K562 (cell line): Measurements from ENCODE around the gene RIMKLA. TPM values are rescaled to one million over a fixed set of nuclear protein-coding genes. Genes with fewer than 3 reads are reported as not detected.
A peak's percentile ranks its signal among the peaks of the same experiment; 100 is the strongest.

Experiments
- ATAC-seq: fragments of 200-7000 bp; cut with Tn5 transposase; 3 replicates; pipeline ENCODE4 v1.9.1; 2020; ENCODE audit warnings: moderate library complexity
- BruUV-seq: library from RNA; stranded (reverse); fragments of 400-500 nt; replicated peaks from 2 replicates; lab custom pipeline; 2021; lab: Mats Ljungman, UMichigan
- CTCF ChIA-PET: fragments of 300-600 bp; formaldehyde crosslinking; extraction: SDS; loops from one replicate; lab custom pipeline; 2021; ENCODE audit warnings: low intra/inter-chr PET ratio; lab: Yijun Ruan, JAX
- POLR2A ChIA-PET: fragments of 300-600, 350-650 bp; sonication (Branson Sonifier 250); formaldehyde crosslinking; extraction: SDS; loops from one replicate; lab custom pipeline; 2021; ENCODE audit warnings: antibody characterized with exemption, inconsistent platforms; lab: Yijun Ruan, JAX
- DNase-seq, 4 experiments: peaks; one replicate each; pipeline versions ENCODE4 v3.0.0 to v3.0.0-alpha.2; 2011 to 2018; ENCODE audit warnings: low spot score in 3 of 4, mixed read lengths in 3 of 4; ENCODE audit errors: extremely low read depth in 1 of 4
- FAIRE-seq: peaks from 2 replicates; lab custom pipeline; 2011; peaks lifted over from hg19 to GRCh38; lab: Jason Lieb, UNC
- H2AFZ ChIP-seq: 2 replicates; pipeline ENCODE4 v1.6.0; 2011; ENCODE audit warnings: low read depth, low read length, control low read depth, inconsistent platforms
- H3K27ac ChIP-seq: fragments of 200-600 bp; 3 replicates; pipeline ENCODE4 v1.8.0; 2011; ENCODE audit warnings: low read depth, mild to moderate bottlenecking, control low read depth, inconsistent platforms, low read length, moderate library complexity, mixed read lengths; ENCODE audit errors: extremely low read depth
- H3K27me3 ChIP-seq, 2 experiments: fragments of 300-600 bp in 1 of 2; 2 replicates in 1 of 2; 3 replicates in 1 of 2; pipeline versions ENCODE4 v1.6.0 to v1.8.0; 2011; ENCODE audit warnings: inconsistent platforms in 2 of 2, low read length in 2 of 2, mild to moderate bottlenecking in 1 of 2, mixed read lengths in 1 of 2, moderate library complexity in 1 of 2; ENCODE audit not compliant: control insufficient read depth in 2 of 2, insufficient read depth in 2 of 2
- H3K36me3 ChIP-seq: fragments of 300-600 bp; 3 replicates; pipeline ENCODE4 v1.8.0; 2011; ENCODE audit warnings: mild to moderate bottlenecking, low read length, inconsistent platforms; ENCODE audit not compliant: control insufficient read depth, insufficient read depth
- H3K4me1 ChIP-seq, 2 experiments: fragments of 200-600 bp in 1 of 2; replicated peaks in 1 of 2; 2 replicates in 1 of 2; 3 replicates in 1 of 2; pipeline versions ENCODE4 v1.5.1 to v1.8.0; 2011; ENCODE audit warnings: inconsistent platforms in 2 of 2, low read length in 2 of 2, mild to moderate bottlenecking in 1 of 2, mixed read lengths in 1 of 2, moderate library complexity in 1 of 2; ENCODE audit not compliant: control insufficient read depth in 2 of 2, insufficient read depth in 2 of 2
- H3K4me2 ChIP-seq: 2 replicates; pipeline ENCODE4 v1.6.1; 2011; ENCODE audit warnings: low read length, control low read depth, inconsistent platforms, mixed read lengths; ENCODE audit not compliant: insufficient read depth
- H3K4me3 ChIP-seq: fragments of 200-600 bp; sonication (generic), shearing (Covaris generic); 2 replicates; pipeline ENCODE4 v1.5.1; 2016; ENCODE audit warnings: control low read depth, inconsistent platforms
- H3K79me2 ChIP-seq: fragments of 200-600 bp; 3 replicates; pipeline ENCODE4 v1.8.0; 2011; ENCODE audit warnings: low read length, inconsistent platforms; ENCODE audit not compliant: control insufficient read depth, insufficient read depth
- H3K9ac ChIP-seq, 2 experiments: 2 replicates each; pipeline versions ENCODE4 v1.6.0 to v1.6.1; 2011; ENCODE audit warnings: low read depth in 2 of 2, low read length in 2 of 2, control low read depth in 1 of 2, inconsistent platforms in 1 of 2, mild to moderate bottlenecking in 1 of 2, mixed read lengths in 1 of 2; ENCODE audit not compliant: insufficient read depth in 1 of 2
- H3K9me1 ChIP-seq: one replicate; pipeline ENCODE4 v1.6.0; 2011; ENCODE audit warnings: inconsistent platforms, mild to moderate bottlenecking, low read length, moderate library complexity; ENCODE audit not compliant: control insufficient read depth, insufficient read depth
- H3K9me3 ChIP-seq: replicated peaks from 2 replicates; pipeline ENCODE4 v1.5.1; 2011; ENCODE audit warnings: low read depth, low read length, inconsistent platforms; ENCODE audit not compliant: control insufficient read depth, insufficient read depth
- H4K20me1 ChIP-seq: replicated peaks from 2 replicates; pipeline ENCODE4 v1.6.1; 2011; ENCODE audit warnings: low read length, inconsistent platforms, mixed read lengths; ENCODE audit not compliant: control insufficient read depth, insufficient read depth
- DACH1 ChIP-seq: fragments of 450-650 bp; IDR thresholded peaks from 2 replicates; pipeline ENCODE4 v1.6.1; 2018; ENCODE audit not compliant: partially characterized antibody
- E2F3 ChIP-seq: fragments of 250-450 bp; sonication (Bioruptor Pico); IDR thresholded peaks from 2 replicates; pipeline ENCODE4 v1.4.0; 2020; ENCODE audit warnings: mild to moderate bottlenecking
- HDGF ChIP-seq: fragments of 450-650 bp; IDR thresholded peaks from 2 replicates; pipeline ENCODE4 v1.6.1; 2016
- ID3 ChIP-seq, 2 experiments: fragments of 250-450 bp in 1 of 2; fragments of 450-650 bp in 1 of 2; sonication (Bioruptor Pico) in 1 of 2; IDR thresholded peaks; 2 replicates each; pipeline versions ENCODE4 v1.6.1 to v1.8.0; 2016 to 2021; ENCODE audit warnings: mild to moderate bottlenecking in 2 of 2, moderate library complexity in 2 of 2, missing compliant biosample characterization in 1 of 2, missing genetic modification characterization in 1 of 2
- KHSRP ChIP-seq: fragments of 450-650 bp; IDR thresholded peaks from 2 replicates; pipeline ENCODE4 v1.6.1; 2017
- RBM15 ChIP-seq: fragments of 200-400 bp; formaldehyde crosslinking; IDR thresholded peaks from 2 replicates; pipeline ENCODE4 v1.6.1; 2018; ENCODE audit warnings: mild to moderate bottlenecking, low read length, moderate library complexity; ENCODE audit not compliant: insufficient read depth
- ZBTB7A ChIP-seq: IDR thresholded peaks from 2 replicates; pipeline ENCODE4 v1.6.1; 2011; ENCODE audit warnings: low read depth, mild to moderate bottlenecking, low read length, moderate library complexity, borderline replicate concordance; ENCODE audit not compliant: control insufficient read depth
- ZNF197 ChIP-seq: fragments of 200-800 bp; sonication (Bioruptor generic); IDR thresholded peaks from 2 replicates; pipeline ENCODE4 v1.6.1; 2016; ENCODE audit warnings: low read depth, missing genetic modification characterization, missing compliant biosample characterization
- WGBS: fragments of 100-300 bp; shearing (Covaris generic); methylation state at CpG from one replicate; pipeline ENCODE4 v1.1.6; 2016; ENCODE audit warnings: low coverage, mixed read lengths; ENCODE audit not compliant: insufficient coverage; ENCODE audit errors: missing lambda C conversion rate; 5-methylcytosine and 5-hydroxymethylcytosine counted together
- in situ Hi-C: fragments of 300-500 bp; cut with MboI; formaldehyde crosslinking; loops from 4 replicates; pipeline ENCODE4 v1.15.0; 2018; ENCODE audit warnings: inconsistent platforms, mixed read lengths
- intact Hi-C: fragments of 100-400 bp; cut with micrococcal nuclease; formaldehyde crosslinking; loops from 2 replicates; pipeline ENCODE4 v1.14.2; 2022
- polyA plus RNA-seq, 8 experiments: library from polyadenylated mRNA; depleted of rRNA in 4 of 8; stranded (reverse) in 5 of 8; unstranded in 3 of 8; fragments of >200 nt; fragmentation: Nextera tagmentation in 2 of 8; fragmentation: Illumina TruSeq in 1 of 8; extraction: Ambion mirVana in 2 of 8; extraction: Trizol in 1 of 8; gene quantifications; 2 replicates each; pipeline versions ENCODE4 v1.2.1 to v1.2.3, GENCODE V29; 2011 to 2014; ENCODE audit warnings: inconsistent platforms in 1 of 8, missing spikeins in 1 of 8
- total RNA-seq, 7 experiments: library from RNA; depleted of rRNA in 6 of 7; stranded (reverse); fragments of >200 nt in 6 of 7; fragmentation: Illumina TruSeq in 2 of 7; extraction: Trizol in 2 of 7; gene quantifications; 2 replicates each; pipeline versions ENCODE4 v1.2.1 to v1.2.3, GENCODE V29; 2011 to 2021; ENCODE audit warnings: low replicate concordance in 1 of 7

Gene RIMKLA
- total and polyA plus RNA-seq, 9 of the 15 experiments (the other 6 are each of a cell fraction or from before 2014, with no cell fraction given), result 0.02 TPM; not detected in 8

- H3K9me3 ChIP-seq, result no peaks in the 10 kb centered on the region
- ChIA-PET POLR2A (no interaction called here), CTCF (no interaction called here)
- no peak overlapping the region for H2AFZ ChIP-seq
- H3K36me3 ChIP-seq, result no peaks in the 10 kb centered on the region
- H3K4me3 ChIP-seq, result no peak overlapping the region
- 0% methylated on average over 1 of the region's 1 CpG for WGBS
- no peak overlapping the region for H3K4me2 ChIP-seq
- ATAC-seq, result no peak
- DNase-seq, result no peak
- H3K9me1 ChIP-seq, result no peaks in the 10 kb centered on the region
- in situ Hi-C loops, result no loop called here
- no peak overlapping the region for H3K27ac ChIP-seq
- intact Hi-C loops, result no loop called here
- no TSS peak for BruUV-seq
- H3K27me3 ChIP-seq, result peaks cover 2 to 14% of the 10 kb centered on the region in 2 experiments; a peak in 3 of 5 replicates
- H3K4me1 ChIP-seq, result no peaks in the 10 kb centered on the region
- peak; percentile 19 for FAIRE-seq
- H3K79me2 ChIP-seq, result no peaks in the 10 kb centered on the region
- no peak overlapping the region for H3K9ac ChIP-seq
- H4K20me1 ChIP-seq, result no peaks in the 10 kb centered on the region
- no peak for TF ChIP-seq ZBTB7A
- TF ChIP-seq ZNF197 (CRISPR knock-in tag), result no peak
- no peak for TF ChIP-seq KHSRP
- TF ChIP-seq E2F3 (CRISPR knock-in tag), result no peak
- TF ChIP-seq ID3 (CRISPR knock-in tag; IDR thresholded peaks at IDR 0.05), result no peak
- TF ChIP-seq ID3 (tag; IDR thresholded peaks at IDR 0.05), result no peak
- TF ChIP-seq RBM15, result no peak
- TF ChIP-seq DACH1, result no peak
- TF ChIP-seq HDGF, result no peak
Observed at GRCh38 chr1:42450061-42450460, 69.5 kb downstream of the RIMKLA start.
